Measurements from ENCODE around the gene NEURL1B.

NEURL1B gene

DNA sequence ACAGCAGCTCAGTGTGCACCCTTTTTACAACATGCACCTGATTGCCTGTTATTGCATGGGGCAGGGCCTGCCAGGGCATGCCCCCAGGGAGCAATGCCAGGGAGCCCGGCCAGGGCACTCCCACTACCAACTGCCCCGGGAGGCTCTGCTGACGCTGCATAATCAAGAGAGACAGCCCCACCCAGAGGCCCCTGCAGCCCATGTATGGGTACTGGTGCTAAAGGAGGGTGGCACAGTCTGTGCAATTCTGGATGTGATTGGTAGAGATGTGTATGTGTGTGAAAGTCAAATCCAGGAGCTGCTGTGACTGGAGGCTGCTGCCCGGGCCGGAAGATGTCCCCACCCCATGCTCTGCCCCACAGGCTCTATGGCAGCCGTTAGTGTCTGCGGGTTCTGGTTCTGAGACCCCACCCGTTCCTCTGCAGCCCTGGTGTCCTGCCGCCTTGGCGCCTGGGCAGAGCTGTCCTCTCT is 3.9 kb upstream of the NEURL1B start:
- Histone ChIP-seq H3K9ac (ENCODE audit: low read length) (no peak overlapping the region), H3K27me3 (ENCODE audit: control insufficient read depth, insufficient read depth, low read length) (peaks cover 25% of the 10 kb centered on the region), H3K9me3 (ENCODE audit: control insufficient read depth, low read depth, low read length) (no peaks in the 10 kb centered on the region), H3K36me3 (ENCODE audit: control insufficient read depth, low read depth, low read length) (no peaks in the 10 kb centered on the region), H3K4me3 (ENCODE audit: low read length) (no peak overlapping the region), H3K27ac (ENCODE audit: low read length) (no peak overlapping the region), H3K4me1 (ENCODE audit: control insufficient read depth, low read depth, low read length) (no peaks in the 10 kb centered on the region)

DNA sequence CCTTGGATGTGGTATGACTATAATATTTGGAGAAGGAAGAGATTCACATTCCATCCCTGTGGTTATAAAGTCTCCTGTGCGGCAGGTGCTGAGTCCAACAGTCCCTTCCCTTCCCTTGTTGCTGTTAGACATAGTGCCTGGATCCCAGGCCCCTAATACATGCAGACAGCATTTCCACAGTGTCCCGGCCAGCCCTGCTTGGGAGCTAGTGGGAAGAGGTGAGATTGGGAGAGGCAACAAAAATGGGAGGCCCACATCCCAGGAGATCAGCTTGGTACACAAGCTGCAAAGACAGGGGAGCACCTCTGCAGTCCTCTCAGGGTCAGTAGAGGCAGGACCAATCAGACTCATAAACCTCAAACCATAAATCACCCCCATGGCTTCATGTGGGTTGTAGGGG is 3.3 kb upstream of the NEURL1B start:
- Histone ChIP-seq H3K4me1 (ENCODE audit: control insufficient read depth, low read depth, low read length) (no peaks in the 10 kb centered on the region), H3K9me3 (ENCODE audit: control insufficient read depth, low read depth, low read length) (no peaks in the 10 kb centered on the region), H3K36me3 (ENCODE audit: control insufficient read depth, low read depth, low read length) (no peaks in the 10 kb centered on the region), H3K9ac (ENCODE audit: low read length) (no peak overlapping the region), H3K27ac (ENCODE audit: low read length) (no peak overlapping the region), H3K4me3 (ENCODE audit: low read length) (no peak overlapping the region), H3K27me3 (ENCODE audit: control insufficient read depth, insufficient read depth, low read length) (peaks cover 31% of the 10 kb centered on the region)

DNA sequence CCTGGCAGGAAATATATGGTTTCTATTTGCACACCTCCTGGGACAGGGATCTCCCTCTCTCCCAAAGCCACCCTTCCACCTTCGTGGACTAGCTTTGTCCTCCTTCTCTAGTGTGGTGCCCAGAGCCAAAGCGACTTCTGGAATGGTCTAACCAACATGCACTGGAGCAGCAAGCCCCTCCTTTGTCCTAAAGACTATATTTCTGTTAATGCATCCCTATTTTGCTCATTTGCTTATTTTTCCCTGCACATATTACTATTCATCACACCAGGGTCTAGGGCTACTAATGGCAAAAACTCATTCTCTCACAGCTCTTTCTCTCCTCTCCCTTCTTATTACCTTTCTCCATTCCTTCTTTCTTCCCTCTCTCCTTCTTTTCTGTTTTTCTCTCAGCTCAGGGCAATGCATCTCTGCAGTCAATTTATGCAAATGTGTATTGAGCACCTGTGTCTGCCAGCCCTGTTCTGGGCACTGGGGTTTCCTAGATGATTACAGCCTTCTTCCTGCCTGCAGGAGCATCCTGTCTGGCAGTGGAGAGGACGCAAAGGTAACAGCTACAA is 2.8 kb upstream of the NEURL1B start:
- Histone ChIP-seq H3K9me3 (ENCODE audit: control insufficient read depth, low read depth, low read length) (no peaks in the 10 kb centered on the region), H3K36me3 (ENCODE audit: control insufficient read depth, low read depth, low read length) (no peaks in the 10 kb centered on the region), H3K27ac (ENCODE audit: low read length) (no peak overlapping the region), H3K27me3 (ENCODE audit: control insufficient read depth, insufficient read depth, low read length) (peaks cover 37% of the 10 kb centered on the region), H3K4me1 (ENCODE audit: control insufficient read depth, low read depth, low read length) (no peaks in the 10 kb centered on the region), H3K9ac (ENCODE audit: low read length) (no peak overlapping the region), H3K4me3 (ENCODE audit: low read length) (no peak overlapping the region)

DNA sequence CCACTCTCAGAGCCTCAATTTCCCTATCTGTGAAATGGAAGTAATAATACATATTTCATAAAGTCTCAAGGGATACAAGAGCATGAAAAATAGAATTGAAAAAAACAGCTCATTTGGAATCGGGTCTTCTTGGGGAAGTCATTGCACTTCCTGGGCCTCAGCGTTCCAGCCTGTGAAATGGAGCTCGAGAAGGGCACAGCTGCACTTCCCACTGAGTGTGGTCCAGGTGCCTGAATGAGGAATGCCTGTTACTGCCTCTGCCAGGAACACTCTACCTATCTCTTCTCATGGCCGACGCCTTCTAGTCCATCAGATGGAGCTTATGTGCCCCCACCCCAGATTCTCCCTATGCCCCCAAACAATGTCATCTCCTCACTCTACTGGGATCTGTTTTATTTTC is 924 bp upstream of the NEURL1B start:
- H3K4me3 ChIP-seq (ENCODE audit: low read length) = peak overlapping the region; percentile 58
- no peaks in the 10 kb centered on the region for H3K4me1 ChIP-seq (ENCODE audit: control insufficient read depth, low read depth, low read length)
- H3K36me3 ChIP-seq (ENCODE audit: control insufficient read depth, low read depth, low read length) = no peaks in the 10 kb centered on the region
- H3K27me3 ChIP-seq (ENCODE audit: control insufficient read depth, insufficient read depth, low read length) = peaks cover 44% of the 10 kb centered on the region
- H3K9ac ChIP-seq (ENCODE audit: low read length) = no peak overlapping the region
- H3K27ac ChIP-seq (ENCODE audit: low read length) = no peak overlapping the region
- H3K9me3 ChIP-seq (ENCODE audit: control insufficient read depth, low read depth, low read length) = no peaks in the 10 kb centered on the region

GRCh38 chr5:172641359-172642050 is 442 bp downstream of the NEURL1B start:
- Histone ChIP-seq H3K4me3 (ENCODE audit: low read length) (peak overlapping the region; percentile 67), H3K9ac (ENCODE audit: low read length) (no peak overlapping the region), H3K36me3 (ENCODE audit: control insufficient read depth, low read depth, low read length) (no peaks in the 10 kb centered on the region), H3K4me1 (ENCODE audit: control insufficient read depth, low read depth, low read length) (no peaks in the 10 kb centered on the region), H3K27ac (ENCODE audit: low read length) (no peak overlapping the region), H3K9me3 (ENCODE audit: control insufficient read depth, low read depth, low read length) (no peaks in the 10 kb centered on the region), H3K27me3 (ENCODE audit: control insufficient read depth, insufficient read depth, low read length) (peaks cover 44% of the 10 kb centered on the region)

GRCh38 chr5:172642051-172642409 is 967 bp downstream of the NEURL1B start:
- H3K27ac ChIP-seq (ENCODE audit: low read length) = no peak overlapping the region
- no peaks in the 10 kb centered on the region for H3K36me3 ChIP-seq (ENCODE audit: control insufficient read depth, low read depth, low read length)
- no peak overlapping the region for H3K9ac ChIP-seq (ENCODE audit: low read length)
- H3K27me3 ChIP-seq (ENCODE audit: control insufficient read depth, insufficient read depth, low read length) = peaks cover 44% of the 10 kb centered on the region
- peak overlapping the region; percentile 67 for H3K4me3 ChIP-seq (ENCODE audit: low read length)
- H3K4me1 ChIP-seq (ENCODE audit: control insufficient read depth, low read depth, low read length) = no peaks in the 10 kb centered on the region
- no peaks in the 10 kb centered on the region for H3K9me3 ChIP-seq (ENCODE audit: control insufficient read depth, low read depth, low read length)

DNA sequence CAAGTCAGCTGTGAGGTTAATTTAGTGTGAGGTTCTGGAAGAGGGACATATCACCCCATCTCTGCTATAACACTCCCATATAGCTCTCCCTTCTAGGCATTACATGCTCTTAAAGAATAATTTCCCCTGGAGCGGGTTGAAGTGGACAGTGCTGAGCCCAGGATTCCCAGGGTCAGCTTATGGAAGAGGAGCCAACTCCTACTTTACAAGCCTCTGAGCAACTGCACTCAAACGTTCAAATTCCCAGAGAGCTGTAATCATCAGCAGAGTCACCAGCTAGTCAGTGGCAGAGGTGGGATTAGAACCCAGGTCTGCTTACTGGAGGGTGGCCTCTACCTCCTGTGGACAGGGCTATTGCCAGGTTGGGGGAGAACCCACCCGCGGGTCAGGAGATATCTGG is 1.4 kb downstream of the NEURL1B start:
- H3K9ac ChIP-seq (ENCODE audit: low read length) = no peak overlapping the region
- no peak overlapping the region for H3K4me3 ChIP-seq (ENCODE audit: low read length)
- H3K9me3 ChIP-seq (ENCODE audit: control insufficient read depth, low read depth, low read length) = no peaks in the 10 kb centered on the region
- H3K27ac ChIP-seq (ENCODE audit: low read length) = no peak overlapping the region
- peaks cover 44% of the 10 kb centered on the region for H3K27me3 ChIP-seq (ENCODE audit: control insufficient read depth, insufficient read depth, low read length)
- no peaks in the 10 kb centered on the region for H3K36me3 ChIP-seq (ENCODE audit: control insufficient read depth, low read depth, low read length)
- no peaks in the 10 kb centered on the region for H3K4me1 ChIP-seq (ENCODE audit: control insufficient read depth, low read depth, low read length)

GRCh38 chr5:172642926-172643871 is 2.1 kb downstream of the NEURL1B start:
- no peaks in the 10 kb centered on the region for H3K4me1 ChIP-seq (ENCODE audit: control insufficient read depth, low read depth, low read length)
- no peak overlapping the region for H3K9ac ChIP-seq (ENCODE audit: low read length)

GRCh38 chr5:172644266-172644665 is 3.2 kb downstream of the NEURL1B start:
- H3K4me1 ChIP-seq (ENCODE audit: control insufficient read depth, low read depth, low read length) = no peaks in the 10 kb centered on the region
- no peak overlapping the region for H3K9ac ChIP-seq (ENCODE audit: low read length)
- no peak overlapping the region for H3K27ac ChIP-seq (ENCODE audit: low read length)
- H3K27me3 ChIP-seq (ENCODE audit: control insufficient read depth, insufficient read depth, low read length) = peaks cover 40% of the 10 kb centered on the region
- H3K4me3 ChIP-seq (ENCODE audit: low read length) = no peak overlapping the region
- H3K36me3 ChIP-seq (ENCODE audit: control insufficient read depth, low read depth, low read length) = no peaks in the 10 kb centered on the region
- no peaks in the 10 kb centered on the region for H3K9me3 ChIP-seq (ENCODE audit: control insufficient read depth, low read depth, low read length)

More at GRCh38 chr5:172642926-172643871, 2.1 kb downstream of the NEURL1B start:
- no peaks in the 10 kb centered on the region for H3K36me3 ChIP-seq (ENCODE audit: control insufficient read depth, low read depth, low read length)
- H3K4me3 ChIP-seq (ENCODE audit: low read length) = no peak overlapping the region
- no peak overlapping the region for H3K27ac ChIP-seq (ENCODE audit: low read length)
- no peaks in the 10 kb centered on the region for H3K9me3 ChIP-seq (ENCODE audit: control insufficient read depth, low read depth, low read length)
- peaks cover 44% of the 10 kb centered on the region for H3K27me3 ChIP-seq (ENCODE audit: control insufficient read depth, insufficient read depth, low read length)

- Histone ChIP-seq H3K4me1 (ENCODE audit: control insufficient read depth, low read depth, low read length) (no peaks in the 10 kb centered on the region), H3K27me3 (ENCODE audit: control insufficient read depth, insufficient read depth, low read length) (peaks cover 36% of the 10 kb centered on the region), H3K9me3 (ENCODE audit: control insufficient read depth, low read depth, low read length) (no peaks in the 10 kb centered on the region), H3K4me3 (ENCODE audit: low read length) (no peak overlapping the region), H3K9ac (ENCODE audit: low read length) (no peak overlapping the region), H3K27ac (ENCODE audit: low read length) (no peak overlapping the region), H3K36me3 (ENCODE audit: control insufficient read depth, low read depth, low read length) (no peaks in the 10 kb centered on the region)
Measured at GRCh38 chr5:172644711-172645110, 3.6 kb downstream of the NEURL1B start.

DNA sequence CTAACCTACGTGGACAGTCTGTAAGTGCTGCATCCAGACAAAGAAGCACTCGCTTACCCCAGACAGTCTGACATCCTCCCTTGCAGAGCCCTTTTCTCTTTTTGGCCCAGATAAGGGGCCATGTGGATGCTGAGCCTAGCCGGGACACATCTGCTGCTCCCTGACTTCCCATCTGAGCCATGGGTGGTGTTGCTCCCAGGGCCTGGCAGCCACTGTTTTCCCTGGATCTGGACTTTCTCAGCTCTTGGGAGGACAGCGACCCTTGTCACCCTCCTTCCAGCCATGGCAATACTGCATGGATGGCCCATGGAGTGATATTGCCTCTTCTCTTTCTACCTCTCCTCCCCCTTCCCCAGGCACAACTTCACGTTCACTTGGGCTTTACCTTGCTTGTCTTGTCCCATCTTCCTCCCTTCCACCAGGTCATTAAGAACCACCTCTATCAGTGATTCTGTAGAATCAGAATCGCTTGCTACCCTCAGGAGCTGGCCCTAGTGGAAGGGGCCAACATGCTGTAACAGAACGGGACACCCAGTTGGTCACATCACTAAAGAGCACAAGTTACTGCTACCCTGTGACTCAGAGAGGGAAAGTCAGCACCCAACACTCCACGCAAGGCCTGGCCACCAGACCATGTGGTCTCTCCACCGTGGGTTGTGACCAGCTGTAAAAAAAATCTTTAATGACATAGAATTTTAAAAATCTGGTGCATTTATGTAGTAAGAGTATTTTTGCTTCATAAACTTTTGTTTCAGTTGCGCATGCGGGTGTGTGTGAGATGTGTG is 4.4 kb downstream of the NEURL1B start:
- no peaks in the 10 kb centered on the region for H3K4me1 ChIP-seq (ENCODE audit: control insufficient read depth, low read depth, low read length)
- H3K9me3 ChIP-seq (ENCODE audit: control insufficient read depth, low read depth, low read length) = no peaks in the 10 kb centered on the region
- H3K4me3 ChIP-seq (ENCODE audit: low read length) = no peak overlapping the region
- no peak overlapping the region for H3K9ac ChIP-seq (ENCODE audit: low read length)
- no peak overlapping the region for H3K27ac ChIP-seq (ENCODE audit: low read length)
- H3K36me3 ChIP-seq (ENCODE audit: control insufficient read depth, low read depth, low read length) = no peaks in the 10 kb centered on the region
- peaks cover 28% of the 10 kb centered on the region for H3K27me3 ChIP-seq (ENCODE audit: control insufficient read depth, insufficient read depth, low read length)
